Fibroblast of skin of back (primary cell): ENCODE measurements around the gene UBE2D2.

Experiments used
- DNase-seq: peaks from one replicate; pipeline ENCODE4 v3.0.0-alpha.2; 2013

The UBE2D2 gene

DNA sequence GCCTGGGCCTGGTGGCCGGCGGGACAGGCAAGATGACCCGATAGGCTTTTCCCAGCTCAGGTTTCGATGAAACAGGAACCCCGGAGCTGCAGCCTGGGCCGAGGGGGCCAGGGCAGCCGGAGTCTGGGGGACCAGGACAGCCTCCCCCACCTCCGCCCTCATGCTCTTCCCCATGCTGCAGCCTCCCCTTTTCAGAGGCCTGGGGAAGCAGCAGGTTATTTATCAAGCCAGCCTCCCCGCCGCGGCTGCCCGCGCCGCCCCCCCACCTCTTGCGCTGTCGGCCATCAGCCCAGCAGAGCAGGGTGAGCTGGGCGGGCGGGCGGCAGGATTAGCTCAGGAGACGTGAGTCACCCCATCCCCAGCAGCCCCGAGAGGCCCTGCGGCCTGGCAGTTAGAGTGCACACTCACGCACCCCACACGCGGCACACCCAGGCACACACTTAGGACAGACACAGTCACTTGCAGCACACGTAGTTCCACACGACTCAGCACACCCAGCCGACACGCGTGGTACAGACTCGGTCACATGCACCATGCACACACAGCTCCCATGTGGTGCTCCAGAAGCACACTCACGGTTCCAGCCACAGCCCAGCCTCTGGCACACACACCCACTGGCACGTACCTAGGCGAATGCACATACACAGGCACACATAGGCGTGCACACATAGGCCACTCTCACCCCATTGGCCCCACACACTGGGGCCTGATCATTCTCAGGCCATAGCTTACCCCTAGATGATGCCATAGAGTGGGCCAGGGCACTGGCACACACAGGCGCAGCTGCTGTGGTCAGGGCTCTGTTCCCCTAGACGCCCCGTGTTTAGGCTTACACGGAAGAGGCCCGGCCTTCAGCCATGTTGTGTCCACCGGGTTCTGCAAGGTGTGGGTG lies 100.0 kb downstream of the UBE2D2 start:
- DNase-seq: peak; percentile 95

DNA sequence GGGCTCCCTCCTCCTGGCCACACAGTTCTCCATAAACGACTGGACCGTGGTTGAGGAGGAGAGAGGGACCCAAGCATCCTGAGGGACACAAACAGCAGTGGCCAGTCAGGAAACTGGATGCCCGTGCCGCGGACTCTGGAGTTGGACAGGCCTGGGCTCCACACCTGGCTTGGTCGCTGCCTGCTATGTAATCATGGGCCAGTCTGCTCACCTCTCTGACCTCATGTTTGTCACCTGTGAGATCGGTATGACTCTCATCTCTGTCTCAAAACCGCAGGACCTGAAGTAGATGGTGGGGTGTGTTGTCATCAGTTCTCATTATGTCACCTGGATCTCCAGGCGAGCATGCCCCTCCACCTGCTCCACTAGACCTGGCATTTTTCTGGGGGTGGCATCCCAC lies 101.5 kb downstream of the UBE2D2 start:
- DNase-seq: no peak

DNA sequence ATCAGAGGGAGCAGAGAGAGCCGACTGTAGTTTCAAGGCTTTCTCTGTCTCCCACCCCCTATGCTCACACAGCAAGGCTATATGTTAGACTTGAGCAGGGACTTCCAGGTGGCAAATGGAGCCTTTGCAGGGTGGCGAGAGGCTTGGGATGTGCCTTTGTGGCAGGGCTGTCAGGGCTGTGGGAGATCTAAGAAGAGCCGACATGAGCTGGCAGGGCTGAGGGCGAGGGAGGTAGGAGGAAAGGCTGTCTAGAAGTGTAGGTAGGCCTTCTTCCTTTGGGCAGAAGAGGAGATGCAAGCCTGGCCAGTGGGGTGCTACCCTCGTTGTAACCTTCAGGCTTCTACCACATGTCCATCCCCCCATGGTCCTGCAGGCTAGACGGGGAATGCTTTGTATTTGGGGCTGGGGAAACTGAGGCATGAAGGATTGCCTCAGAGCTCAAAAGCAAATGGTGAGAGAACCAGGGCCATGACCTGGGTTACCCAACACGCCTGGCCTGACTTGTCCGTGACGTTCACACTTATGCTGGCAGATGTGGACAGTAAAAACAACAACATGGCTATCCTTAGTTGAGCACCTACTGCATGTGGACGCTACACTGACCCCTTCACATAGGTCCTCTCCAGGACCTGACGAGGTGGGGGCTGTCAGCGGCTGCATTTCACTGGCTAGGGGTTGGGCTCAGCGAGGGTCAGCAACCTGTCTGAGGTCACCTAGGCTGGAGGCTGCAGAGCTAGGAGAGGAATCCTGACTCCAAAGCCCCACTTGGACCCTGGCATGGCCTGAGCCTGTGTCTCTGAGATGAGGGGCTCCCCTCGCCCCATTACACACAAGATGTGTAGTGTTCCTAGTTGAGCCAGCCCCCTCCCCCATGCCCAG lies 102.3 kb downstream of the UBE2D2 start:
- DNase-seq: no peak

DNA sequence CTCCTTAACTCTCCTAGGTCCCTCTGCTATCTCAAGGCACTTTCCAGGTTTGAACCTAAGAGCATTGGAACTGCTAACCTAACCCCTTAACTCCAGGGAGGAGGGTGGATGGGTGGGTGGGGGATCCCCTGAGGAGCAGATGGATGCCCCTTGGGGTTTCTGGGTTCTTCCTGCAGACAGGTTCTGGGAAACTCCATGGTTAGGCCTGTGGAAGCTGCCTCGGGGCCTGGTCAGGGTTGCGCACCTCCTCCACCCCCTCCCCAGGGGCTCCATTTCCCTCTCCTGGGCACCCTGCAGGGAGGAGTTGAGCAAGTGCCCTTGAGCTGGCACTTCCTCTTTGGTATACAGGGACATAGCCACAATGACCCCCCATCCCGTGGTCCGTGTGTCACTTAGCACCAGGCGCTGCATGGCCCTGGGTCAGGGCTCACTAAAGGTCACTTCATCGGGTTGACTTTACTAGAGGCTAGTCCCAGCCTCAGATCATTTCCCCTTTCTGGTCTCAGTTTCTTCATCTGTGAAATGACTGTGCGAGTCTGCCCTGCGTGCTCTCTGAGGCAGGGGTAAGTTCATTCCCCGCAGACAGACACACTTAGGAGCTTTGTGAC lies 103.1 kb downstream of the UBE2D2 start:
- no peak for DNase-seq

DNA sequence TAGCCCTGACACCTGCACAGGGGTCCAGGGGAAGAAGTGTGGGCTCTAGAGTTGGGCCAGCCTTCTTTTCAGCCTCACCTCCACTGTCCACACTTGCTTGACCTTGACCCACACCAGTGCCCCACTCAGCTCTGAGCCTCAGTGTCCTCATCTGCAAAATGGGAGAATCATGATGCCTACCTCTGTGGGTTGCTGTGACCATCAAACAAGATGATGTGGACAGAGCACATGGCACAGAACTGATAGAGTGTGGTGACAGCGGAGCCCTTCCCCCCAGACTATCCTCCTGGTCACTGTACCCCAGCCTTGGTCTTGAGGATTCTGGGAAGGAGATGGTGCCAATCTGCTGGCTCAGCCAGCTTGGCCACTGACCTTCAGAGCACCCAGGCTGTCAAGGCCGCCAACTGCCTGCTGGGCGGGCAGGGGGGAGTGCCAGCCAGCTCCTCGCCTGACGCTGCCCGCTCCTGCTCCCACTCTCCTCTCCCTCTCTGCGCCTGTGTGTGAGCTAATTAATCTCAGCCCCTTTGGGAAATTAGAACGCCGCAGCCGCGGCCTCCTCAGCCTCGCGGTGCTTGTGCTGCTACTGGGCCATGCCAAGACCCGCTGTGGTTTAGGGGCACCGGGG lies 103.7 kb downstream of the UBE2D2 start:
- no peak for DNase-seq

DNA sequence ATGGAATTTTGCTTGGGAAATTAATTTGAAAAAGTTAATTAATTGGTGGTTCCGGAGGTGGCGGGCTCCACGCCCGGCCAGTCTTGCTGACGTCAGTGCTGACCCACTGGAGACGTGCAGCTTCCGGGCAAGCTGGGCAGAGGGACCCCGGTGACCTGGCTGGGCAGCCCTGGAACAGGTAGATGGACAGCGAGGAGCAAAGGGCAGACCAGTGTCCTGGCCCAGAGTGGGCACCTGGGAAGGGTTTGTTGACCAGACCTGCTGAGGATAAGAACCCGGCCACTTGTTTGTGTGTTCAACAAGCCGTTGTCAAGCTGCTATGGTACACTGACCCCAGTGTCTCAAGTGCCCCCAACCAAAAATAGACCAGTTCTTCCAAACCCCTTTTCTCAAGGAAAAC lies 104.5 kb downstream of the UBE2D2 start:
- no peak for DNase-seq

DNA sequence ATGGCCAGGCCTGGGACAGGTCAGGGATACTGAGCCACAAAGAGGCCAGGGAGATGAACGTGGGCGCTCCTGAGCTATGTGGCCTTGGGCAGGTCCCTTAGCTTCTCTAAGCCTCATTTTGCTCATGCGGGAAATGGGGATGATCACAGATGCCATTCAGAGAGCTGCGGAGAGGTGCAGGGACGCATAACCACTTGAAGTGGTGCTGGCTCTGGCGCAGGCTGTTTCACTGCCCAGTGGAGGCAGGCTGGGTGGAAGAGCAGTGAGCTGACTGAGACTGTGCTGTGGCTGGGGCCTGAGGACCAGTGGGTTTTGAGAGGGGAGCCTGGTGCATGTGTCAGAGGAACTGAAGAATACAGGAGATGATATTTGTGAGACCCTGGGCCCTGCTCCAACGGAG lies 105.4 kb downstream of the UBE2D2 start:
- DNase-seq: no peak

DNA sequence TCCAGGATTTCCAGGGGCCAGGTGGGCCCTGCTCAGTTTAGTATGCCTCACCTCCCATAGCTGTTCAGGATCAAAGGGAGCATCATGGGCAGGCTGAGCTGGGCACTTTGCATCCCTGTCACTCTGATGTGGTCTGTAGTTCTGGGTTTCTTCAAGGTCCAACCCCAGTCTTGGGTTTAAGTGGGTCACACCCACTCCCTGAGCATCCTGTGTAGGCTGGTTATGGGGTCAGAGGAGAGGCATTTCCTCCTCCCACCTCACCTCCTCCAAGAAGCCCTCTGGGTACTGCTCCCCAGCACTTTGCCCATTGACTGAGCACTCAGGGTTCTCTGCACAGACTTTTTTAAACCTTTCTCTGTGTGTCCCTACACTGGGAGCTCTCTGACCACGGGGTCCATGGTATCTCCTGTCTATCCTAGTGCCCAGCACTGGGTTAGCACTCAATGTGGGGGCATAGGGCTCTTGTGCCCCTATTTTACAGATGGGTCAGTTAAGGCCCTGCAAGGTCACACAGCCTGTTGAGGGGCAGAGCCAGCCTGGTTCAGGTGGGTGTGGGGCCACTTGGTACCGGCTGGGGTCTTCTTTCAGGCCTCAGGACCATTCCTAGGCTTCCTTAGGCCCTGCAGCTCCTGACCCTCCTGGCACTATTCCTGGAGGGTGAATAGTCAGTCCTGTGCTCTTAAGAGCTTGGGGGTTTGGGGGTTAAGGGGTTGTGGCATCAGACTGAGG lies 106.0 kb downstream of the UBE2D2 start:
- DNase-seq: no peak

DNA sequence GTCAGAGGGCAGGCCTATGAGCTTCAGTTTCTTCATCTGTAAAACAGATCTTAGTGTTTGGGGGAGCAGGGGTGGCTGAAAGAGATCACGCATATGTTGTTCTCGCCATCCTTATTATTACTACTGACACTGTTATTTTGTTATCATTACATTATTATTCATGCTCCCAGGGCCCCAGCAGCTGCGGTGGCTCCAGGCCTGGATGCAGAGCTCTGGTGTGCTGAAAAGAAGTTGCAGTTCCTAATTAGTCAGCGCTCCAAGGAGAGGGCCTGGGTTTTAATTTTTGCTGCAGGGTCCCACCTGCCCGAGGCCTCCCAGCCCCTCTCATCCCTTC lies 106.6 kb downstream of the UBE2D2 start:
- DNase-seq: peak; percentile 72

DNA sequence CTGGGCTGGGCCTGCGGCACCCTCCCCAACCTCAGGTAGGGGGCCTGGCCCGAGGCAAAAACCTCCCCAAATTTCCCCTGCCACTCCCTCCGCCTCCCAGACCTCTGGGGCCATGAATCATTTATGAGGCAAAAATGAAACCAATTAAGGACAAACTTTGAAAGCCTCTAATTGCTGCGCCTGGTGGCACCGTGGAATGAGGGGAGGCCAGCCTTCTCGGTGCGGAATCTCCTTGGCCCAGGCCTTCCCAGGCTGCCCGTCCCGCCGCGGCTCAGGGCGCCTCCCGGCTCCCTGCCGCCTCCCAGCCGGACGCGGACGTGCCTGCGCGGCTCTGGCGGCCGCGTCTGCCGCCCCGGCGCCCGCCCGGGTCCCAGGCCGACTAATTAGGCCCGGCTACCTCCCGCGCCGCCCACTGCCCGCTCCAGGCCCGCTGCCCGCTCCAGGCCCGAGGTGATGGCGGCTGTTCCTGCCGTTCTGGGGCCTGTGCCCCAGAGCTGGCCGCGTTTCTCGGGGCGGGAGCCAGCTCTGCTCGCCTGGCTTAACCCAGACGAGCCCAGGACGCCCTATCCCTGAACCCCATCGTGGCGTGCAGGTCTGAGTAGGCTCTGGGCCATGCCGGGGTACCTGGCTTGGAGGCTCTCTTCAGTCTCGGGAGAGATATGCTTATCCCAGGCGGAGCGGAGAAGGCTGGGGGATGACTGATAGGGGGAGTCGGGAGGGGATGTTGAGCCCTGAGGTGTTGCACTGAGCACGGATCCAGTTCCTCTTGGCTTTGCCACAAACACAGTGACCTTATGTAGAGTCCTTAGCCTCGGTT lies 107.1 kb downstream of the UBE2D2 start:
- peak; percentile 68 for DNase-seq

DNA sequence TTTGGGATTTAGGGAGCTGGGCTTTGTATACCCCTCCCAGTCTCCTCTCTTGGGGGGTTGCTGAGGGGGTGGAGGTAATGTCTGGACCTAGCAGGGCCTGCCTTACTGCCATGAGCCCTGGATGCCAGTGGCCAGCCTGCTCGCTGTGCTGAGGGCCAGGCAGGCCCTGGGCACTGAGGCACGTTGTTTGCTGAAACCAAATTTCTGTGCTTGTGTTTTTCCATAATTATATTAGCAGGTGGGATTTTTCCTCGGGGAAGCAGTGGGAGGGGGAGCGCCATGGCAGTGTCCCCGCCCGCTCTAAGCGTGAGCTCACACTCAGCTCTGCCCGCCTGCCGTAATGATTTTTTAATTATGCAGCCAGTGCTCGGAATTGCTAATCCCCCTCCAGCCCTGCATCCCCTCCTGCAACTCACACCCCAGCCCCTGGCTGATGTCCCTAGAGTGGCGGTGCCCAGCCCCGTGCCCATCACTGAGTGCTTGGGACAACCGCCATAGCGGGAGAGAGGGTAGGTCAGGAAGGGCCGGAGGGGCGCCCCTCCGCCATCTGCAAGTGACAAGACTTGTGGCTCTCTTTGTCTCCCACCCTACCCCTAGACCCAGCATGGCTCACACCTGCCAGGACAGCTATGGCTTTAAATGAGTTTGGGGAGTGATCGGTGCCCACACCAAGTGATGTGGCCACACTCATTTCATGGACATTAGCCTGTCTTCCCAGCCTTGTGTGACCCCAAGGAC lies 108.0 kb downstream of the UBE2D2 start:
- no peak for DNase-seq

DNA sequence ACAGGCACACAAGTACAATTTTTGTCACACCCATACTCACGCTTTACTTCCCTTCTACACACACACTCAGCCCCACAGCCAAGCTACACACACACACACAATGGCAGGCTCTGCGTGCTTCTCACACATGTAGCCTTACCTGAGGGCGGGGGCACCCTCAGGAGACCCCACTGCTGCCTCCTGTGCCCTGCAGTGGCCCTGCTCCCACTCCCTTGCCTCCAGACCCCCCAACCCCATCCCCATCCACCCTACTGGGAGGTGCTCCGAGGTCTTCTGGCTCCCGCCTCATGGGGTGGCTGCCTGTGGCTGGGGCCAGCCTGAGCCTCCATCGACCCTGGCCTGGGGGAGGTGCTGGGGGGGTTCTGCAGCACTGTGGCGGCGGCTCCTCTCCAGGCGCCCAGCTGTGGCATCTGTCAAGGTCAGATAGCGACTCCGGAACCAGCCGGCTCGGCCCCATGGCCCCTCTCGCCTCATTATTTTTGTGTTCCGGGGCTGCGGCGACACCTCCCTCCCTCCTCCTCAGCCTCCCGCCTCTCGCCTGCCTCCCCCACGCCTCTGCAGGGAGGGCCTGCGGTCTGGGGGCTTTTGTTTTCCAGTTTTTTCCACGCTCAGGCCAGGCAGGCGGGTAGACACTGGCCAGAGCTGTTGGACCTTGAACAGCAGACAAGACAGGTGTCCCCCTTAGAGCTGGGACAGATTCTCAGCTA lies 108.7 kb downstream of the UBE2D2 start:
- DNase-seq: no peak

DNA sequence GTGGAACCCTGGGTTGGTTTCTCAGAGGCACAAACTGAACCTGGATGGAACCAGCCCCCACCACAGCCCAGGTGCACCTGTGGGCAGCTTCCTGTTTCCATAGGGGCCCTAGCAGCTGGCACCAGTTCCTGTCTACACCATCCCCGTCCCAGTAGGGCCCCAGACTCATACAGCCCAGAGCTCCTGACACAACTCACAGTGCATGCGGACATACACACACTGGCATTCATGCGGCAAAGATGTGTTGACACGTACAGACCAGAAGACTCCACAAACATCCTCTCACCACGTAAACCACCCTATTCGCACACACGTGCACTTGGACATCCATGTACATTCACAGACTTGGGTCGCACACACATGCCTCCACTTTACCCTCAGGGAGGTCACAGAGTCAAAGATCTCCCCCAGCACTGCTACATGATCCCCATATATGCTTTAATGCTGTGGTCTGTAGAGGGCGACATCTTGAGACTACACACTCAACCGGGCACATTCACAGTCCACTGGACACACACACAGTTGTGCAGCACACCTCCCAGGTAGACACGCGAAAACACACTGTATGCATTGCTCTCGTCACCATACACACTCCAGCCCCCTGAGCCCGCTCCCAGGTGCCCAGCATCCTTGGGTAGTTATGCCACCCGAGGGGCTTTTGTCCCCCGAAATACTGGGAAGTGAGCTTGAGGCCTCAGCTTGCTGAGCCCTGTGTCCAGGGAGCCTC lies 109.4 kb downstream of the UBE2D2 start:
- DNase-seq: no peak

DNA sequence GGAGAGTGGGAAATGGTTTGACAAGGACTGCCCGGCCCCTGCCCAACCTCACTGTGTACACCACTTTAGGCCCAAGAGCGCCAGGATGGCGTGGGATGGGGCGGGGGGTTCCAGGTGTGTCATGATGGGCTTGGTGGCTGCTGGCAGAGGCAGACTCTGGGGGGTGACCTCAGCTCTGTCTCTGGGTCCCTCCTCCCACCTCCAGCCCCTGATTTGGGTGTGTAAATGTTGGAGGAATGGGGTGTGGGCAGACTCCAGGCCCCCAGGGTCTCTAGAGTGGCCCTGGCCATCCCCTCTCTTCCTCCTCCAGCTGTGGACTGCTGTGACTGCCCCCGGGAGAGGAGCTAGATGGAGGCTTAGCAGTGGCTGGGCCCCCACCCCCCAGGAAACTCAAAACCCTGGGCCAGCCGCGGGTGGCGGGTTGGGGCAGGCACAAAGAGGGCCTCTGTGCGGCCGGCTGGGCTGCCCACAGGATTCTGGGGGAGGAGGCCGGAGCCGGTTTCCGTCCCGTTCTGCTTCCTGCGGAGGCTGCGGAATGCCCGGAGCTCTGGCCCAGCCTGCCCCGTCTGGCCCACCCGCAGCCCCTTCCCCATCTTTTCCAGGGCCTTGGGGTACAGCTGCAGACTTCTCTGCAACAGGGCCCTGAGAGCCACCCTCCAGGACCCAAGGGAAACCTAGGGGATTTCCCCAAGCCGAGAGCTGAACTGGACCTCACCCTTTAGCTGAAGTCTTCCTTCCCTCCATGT lies 110.1 kb downstream of the UBE2D2 start:
- DNase-seq: no peak

DNA sequence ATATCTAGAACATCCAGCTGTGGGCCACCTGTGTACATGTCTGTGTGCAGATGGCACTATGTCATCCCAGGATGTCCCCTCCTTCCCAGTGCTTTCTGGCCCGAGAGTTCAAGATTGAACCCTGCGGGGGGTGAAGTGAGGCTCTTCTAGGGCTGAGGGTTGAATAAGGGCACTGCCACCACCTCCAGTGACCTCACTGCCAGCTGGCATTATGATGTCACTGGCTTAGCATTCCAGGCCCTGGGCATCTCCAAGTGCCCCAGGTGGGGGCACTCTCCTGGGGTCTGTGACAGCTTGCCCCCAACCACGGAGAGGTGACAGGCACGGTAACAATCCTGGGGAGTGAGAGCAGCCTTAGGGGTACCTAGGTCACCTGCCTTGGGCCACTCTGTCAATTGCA lies 114.1 kb downstream of the UBE2D2 start:
- DNase-seq: no peak

DNA sequence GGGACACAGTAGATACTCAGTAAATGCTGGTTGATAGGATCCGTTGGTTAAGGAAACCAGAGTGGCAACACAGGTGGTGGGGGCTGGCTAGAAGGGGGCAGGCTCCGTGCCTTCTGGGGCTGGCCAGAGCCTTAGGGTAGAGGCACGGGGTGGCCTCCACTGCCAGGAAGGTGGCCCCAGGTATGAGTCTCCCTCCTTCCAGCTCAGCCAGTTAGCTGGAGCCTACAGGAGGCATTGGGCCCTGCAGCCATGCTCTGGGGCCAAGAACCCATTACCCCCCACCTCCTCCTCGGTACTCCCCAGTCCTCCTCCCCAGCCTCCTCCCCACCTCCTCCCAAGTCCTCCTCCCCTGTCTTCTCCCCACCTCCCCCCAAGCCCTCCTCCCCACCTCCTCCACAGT lies 114.7 kb downstream of the UBE2D2 start:
- no peak for DNase-seq

DNA sequence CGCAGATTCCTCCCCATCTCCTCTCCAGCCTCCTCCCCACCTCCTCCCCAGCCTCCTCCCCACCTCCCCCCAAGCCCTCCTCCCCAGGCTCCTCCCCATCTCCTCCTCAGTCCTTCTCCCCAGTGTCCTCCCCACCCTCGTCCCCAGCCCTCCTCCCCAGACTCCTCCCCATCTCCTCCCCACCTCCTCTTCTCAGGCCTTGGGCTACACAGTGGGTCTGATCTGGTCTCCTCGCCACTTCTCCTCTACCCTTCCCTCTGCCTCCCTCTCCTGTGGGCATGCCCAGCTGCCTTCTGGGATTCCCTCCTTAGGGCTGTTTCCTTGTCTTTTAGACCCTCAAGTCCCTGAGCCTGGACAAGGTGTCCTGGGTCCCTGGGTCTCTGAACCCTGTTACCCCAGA lies 115.3 kb downstream of the UBE2D2 start:
- DNase-seq: no peak

DNA sequence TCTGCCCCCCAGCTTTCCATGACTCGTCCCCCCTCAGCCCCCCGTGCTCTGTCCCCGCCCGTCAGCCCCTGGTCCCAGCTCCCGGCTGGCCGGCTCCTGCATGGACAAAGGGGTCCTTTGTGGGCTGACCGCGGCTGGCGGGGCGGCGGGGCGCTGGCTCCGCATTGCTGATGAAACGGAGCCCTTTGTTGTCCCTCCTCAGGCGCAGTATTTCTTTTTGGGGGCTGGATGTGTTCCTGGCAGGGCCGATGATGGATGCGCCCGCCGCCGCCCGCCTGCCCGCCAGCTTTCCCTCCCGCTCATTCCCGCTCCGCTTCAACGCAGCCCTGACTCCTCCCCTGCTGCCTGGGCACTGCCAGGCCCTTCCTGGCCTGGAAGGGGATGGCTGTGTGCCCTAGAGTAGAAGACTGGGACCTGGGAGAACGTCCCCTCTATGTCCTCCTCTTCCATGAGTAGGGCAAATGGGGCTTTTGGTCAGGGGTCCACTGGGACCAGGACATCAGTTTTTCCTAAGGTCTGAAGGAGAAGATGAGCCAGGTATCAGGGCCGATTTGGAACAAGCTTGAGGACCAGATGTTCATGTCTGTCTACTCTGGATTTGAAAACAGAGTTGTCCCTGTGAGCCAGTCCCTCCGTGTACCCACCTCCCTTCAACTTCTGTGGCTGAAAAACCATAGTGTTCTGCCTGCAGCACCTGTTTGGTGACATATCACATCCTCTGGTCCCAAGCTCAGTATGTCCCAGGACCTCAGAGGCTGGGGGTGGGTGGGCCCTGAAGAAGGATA lies 116.0 kb downstream of the UBE2D2 start:
- DNase-seq: no peak
